ENCODE data around the gene ZNF778. TPM values are rescaled to one million over a fixed set of nuclear protein-coding genes. Genes with fewer than 3 reads are reported as not detected.

Gene ZNF778
- total and polyA plus RNA-seq, 3 experiments from 2014 or later: 4.1 to 13.5 (median 11.4) TPM

DNA sequence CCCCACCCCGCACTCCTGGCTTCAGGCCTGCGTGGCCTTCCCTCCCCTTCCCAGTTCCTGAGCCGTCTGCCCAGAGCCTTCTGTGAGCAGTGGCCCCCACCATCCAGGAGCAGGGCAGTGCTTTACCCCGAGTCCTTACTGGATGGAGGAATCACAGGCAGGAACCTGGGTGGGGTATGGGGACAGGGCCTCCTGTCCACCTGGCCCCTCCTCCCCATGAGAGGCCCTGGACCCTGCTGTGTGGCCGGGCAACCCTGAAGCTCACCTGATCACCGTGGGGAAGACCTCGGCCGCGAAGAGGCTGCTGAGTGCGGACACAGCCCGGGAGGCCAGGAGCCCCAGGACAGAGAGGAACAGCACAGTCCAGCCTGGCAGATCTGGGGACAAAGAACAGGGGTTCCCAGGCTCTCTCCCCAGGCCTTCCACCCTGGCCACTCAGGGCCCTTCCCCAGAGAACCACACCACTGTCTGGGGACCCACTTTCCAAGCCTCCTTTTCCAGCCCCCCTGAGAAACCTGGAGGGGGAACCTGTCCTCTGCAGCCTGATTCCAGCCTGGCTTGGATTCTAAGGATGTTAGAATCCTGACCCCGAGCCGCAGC is 20.4 kb upstream of the ZNF778 start:
- Mint-ChIP-seq H3K4me3 (no peak overlapping the region), H3K36me3 (no peaks in the 10 kb centered on the region), H3K9me3 (peaks cover 0 to under 1% (median 0%) of the 10 kb centered on the region in 5 donors), H3K27me3 (peaks cover 13 to 22% of the 10 kb centered on the region in 2 donors), H3K4me1 (peaks cover under 1 to 9% (median 6%) of the 10 kb centered on the region in 3 donors), H3K27ac (no peak overlapping the region)
- Histone ChIP-seq H3K4me1 (ENCODE audit: insufficient read depth, low read length) (peaks cover 8% of the 10 kb centered on the region), H3K9me3 (ENCODE audit: low read length) (no peaks in the 10 kb centered on the region), H3K36me3 (ENCODE audit: insufficient read depth, low read length) (no peaks in the 10 kb centered on the region), H3K27ac (ENCODE audit: low read depth, low read length) (no peak overlapping the region), H3K4me3 (ENCODE audit: low read length) (no peak overlapping the region), H3K27me3 (ENCODE audit: insufficient read depth, low read length, poor library complexity, severe bottlenecking) (peaks cover 13% of the 10 kb centered on the region)
- no peak for DNase-seq
- ChIA-PET POLR2A (no interaction called here), CTCF (no interaction called here)

DNA sequence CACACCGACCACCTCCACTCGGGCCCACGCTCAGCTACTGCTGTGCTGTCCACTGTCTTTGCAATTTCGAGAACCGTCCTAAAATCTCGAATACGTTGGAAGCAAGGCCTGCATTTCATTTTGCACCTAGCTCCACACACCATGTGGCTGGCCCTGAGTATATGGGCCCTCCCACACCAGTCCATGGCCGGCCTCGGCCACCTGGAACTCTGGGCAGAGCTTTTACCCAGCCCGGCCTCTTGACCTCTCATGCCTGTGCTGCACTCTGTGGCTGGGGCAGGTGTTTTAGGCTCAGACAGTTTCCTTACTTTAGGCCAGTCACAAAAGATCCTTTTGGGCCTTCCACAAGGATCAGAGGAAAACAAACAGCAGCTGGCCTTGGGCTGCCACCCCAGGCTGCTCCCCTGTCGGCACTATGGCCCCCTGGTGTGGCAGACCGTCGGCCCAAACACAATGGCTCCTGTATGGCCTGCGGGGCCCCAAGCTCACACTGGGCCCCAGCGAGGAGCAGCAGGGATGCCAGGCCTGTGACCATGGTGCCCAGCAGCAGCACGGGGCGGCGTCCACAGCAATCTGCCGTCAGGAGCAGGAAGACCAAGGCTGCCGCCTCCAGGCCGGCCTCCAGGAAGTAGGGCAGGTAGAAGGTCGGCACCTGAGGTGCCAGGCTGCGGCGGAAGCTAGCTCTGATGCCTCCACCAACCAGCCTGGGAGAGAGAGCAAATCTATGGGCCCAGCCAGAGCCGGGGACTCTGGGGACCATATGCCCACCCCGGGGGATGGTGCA is 19.7 kb upstream of the ZNF778 start:
- Histone ChIP-seq H3K36me3 (ENCODE audit: insufficient read depth, low read length) (no peaks in the 10 kb centered on the region), H3K4me3 (ENCODE audit: low read length) (no peak overlapping the region), H3K27ac (ENCODE audit: low read depth, low read length) (no peak overlapping the region), H3K27me3 (ENCODE audit: insufficient read depth, low read length, poor library complexity, severe bottlenecking) (peaks cover 17% of the 10 kb centered on the region), H3K9me3 (ENCODE audit: low read length) (peaks cover 4% of the 10 kb centered on the region), H3K4me1 (ENCODE audit: insufficient read depth, low read length) (peaks cover 8% of the 10 kb centered on the region)
- no peaks in the 10 kb centered on the region for H3K36me3 Mint-ChIP-seq
- H3K4me3 Mint-ChIP-seq: no peak overlapping the region
- DNase-seq: no peak
- ChIA-PET CTCF (no interaction called here), POLR2A (no interaction called here)
- peaks cover 0 to 6% (median 2%) of the 10 kb centered on the region in 5 donors for H3K9me3 Mint-ChIP-seq
- no peak overlapping the region for H3K27ac Mint-ChIP-seq
- peaks cover 8 to 13% (median 11%) of the 10 kb centered on the region in 3 donors for H3K4me1 Mint-ChIP-seq
- H3K27me3 Mint-ChIP-seq: peaks cover 18 to 26% of the 10 kb centered on the region in 2 donors

DNA sequence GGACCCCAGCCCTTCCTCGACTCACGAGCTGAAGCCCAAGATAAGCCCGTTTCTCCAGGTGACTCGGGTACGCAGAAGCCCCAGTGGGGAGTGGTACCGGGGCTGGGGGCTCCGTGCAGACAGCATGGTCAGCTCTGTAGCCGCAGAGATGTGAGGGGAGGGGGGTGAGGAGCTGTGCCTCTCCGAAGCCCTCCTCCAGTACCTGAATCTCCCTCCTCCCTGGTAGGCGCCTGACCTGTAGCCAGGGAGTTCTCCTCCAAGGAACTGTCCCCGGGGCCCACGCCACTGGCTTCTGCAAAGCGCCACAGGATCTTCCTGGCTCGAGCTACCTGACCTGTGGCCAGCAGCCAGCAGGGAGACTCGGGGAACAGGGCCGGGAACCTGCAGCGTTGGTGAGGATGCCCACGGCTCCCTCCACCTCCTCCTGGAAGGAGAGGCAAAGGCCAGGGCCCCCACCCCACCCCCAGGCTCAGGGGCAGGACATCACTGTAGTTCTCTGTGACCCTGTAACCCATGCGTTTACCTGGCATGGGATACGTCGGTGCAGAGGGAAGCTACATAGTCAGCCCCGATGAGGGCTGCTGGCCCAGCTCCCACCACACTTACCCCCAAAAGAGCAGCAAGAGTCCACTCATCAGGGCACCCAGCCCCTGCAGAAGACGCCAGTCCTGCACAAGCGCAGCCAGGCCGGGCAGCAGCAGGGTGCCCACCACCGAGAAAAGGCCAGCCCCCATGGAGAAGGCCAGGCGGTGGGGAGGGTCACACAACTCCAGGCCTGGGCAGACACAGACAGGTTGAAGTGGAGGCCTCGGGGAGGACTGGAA is 18.9 kb upstream of the ZNF778 start:
- H3K9me3 ChIP-seq (ENCODE audit: low read length): peaks cover 4% of the 10 kb centered on the region
- Mint-ChIP-seq H3K27ac (no peak overlapping the region), H3K9me3 (peaks cover 0 to 11% (median 7%) of the 10 kb centered on the region in 5 donors), H3K4me3 (peak overlapping the region in 1 of 7 donors; percentile 44), H3K36me3 (no peaks in the 10 kb centered on the region), H3K27me3 (peaks cover 25 to 34% of the 10 kb centered on the region in 2 donors), H3K4me1 (peaks cover 13 to 17% (median 16%) of the 10 kb centered on the region in 3 donors)
- no peak overlapping the region for H3K27ac ChIP-seq (ENCODE audit: low read depth, low read length)
- CTCF ChIA-PET: no interaction called here
- H3K4me3 ChIP-seq (ENCODE audit: low read length): no peak overlapping the region
- peaks cover 8% of the 10 kb centered on the region for H3K4me1 ChIP-seq (ENCODE audit: insufficient read depth, low read length)
- H3K36me3 ChIP-seq (ENCODE audit: insufficient read depth, low read length): no peaks in the 10 kb centered on the region
- no peak for DNase-seq
- H3K27me3 ChIP-seq (ENCODE audit: insufficient read depth, low read length, poor library complexity, severe bottlenecking): peaks cover 25% of the 10 kb centered on the region
- POLR2A ChIA-PET: no interaction called here

DNA sequence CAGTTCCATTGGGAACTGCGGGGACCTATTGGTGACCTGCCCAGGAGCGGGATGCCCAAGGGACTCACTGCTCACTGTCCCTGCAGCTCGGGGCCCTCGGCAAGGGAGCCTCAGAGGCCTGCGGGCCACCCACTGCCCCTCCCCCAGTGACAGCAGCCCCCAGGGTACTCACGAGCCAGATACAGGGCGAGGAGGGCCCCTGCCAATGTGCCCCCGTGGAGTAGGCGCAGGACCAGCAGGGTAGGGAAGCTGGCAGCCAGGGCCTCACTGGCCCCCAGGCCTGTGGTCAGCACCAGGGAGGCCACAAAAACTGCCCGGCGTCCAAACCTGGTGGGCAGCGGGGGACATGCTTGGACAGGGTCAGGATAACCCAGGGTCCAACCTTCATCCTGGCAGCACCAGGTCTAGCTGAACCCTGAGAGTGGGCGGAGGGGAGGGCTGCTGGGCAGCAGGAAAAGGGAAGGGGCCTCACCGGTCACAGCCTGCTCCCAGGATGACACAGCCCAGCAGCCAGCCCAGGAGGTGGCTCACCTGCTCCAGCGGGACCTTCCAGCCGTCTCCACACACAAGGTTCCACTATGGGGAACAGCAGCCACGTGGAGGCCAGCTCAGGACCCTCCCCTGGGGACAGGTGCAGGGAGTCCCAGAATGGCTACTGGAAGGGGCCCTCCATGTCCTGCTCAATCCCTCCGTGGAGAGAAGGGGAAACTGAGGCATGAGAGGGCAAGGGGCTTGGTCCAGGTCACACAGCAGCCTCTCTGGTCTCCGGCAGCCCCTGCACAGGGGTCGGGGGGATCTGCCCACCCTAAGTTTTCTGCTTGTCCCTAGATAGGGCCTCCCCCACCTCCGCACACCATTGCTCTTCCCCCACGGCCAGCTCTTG is 18.0 kb upstream of the ZNF778 start:
- Mint-ChIP-seq H3K4me1 (peaks cover 13 to 17% (median 16%) of the 10 kb centered on the region in 3 donors), H3K9me3 (peaks cover 0 to 11% (median 7%) of the 10 kb centered on the region in 5 donors), H3K27ac (peak overlapping the region in 2 of 8 donors; percentile 32 to 72), H3K27me3 (peaks cover 32 to 41% of the 10 kb centered on the region in 2 donors), H3K36me3 (no peaks in the 10 kb centered on the region), H3K4me3 (peak overlapping the region in 3 of 7 donors; percentile 29 to 61 (median 35))
- peaks cover 8% of the 10 kb centered on the region for H3K4me1 ChIP-seq (ENCODE audit: insufficient read depth, low read length)
- DNase-seq: no peak
- no peak overlapping the region for H3K4me3 ChIP-seq (ENCODE audit: low read length)
- ChIA-PET CTCF (interaction anchor here (0.6 kb wide), 1 partner anchor 41 kb away, joined by 3 read pairs; no protein-coding TSS in a partner anchor), POLR2A (no interaction called here)
- peaks cover 4% of the 10 kb centered on the region for H3K9me3 ChIP-seq (ENCODE audit: low read length)
- H3K36me3 ChIP-seq (ENCODE audit: insufficient read depth, low read length): no peaks in the 10 kb centered on the region
- no peak overlapping the region for H3K27ac ChIP-seq (ENCODE audit: low read depth, low read length)
- H3K27me3 ChIP-seq (ENCODE audit: insufficient read depth, low read length, poor library complexity, severe bottlenecking): peaks cover 26% of the 10 kb centered on the region

DNA sequence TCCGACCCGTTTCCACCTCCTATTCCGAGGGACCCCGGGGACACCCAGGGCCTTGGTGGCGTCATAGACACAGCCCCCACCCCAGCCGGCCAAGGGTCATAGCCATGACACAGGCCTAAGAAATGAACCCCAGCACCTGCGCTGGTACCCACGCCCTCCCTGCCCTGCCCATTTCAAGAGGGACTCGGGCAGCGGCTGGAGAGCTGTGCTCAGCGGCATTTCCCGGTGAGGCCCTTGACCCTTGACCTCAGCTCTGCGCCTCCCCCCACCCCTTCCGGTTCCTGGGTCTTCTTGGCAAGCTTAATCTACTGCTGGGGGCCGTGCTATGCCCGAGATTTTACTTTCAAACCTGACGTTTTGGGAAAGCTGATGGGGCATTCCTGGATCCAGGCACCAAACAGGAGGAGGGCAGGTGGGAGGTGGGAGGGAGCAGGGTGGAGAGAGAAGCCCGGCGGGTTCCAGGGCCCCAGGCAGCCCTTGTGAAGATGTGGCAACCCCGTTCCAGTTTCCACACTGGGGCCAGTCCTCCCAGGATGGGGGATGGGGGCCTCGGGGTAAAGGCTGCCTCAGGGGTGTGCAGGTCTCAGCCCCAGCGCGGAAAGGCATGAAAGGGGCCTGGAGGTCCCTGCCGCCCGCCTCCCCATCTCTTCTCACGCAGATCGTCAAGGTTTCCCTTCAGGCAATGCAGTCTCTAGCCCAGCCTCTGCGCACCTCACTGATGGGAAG is 17.2 kb upstream of the ZNF778 start, which contains the start of gene SLC22A31:
Gene SLC22A31 (minus strand): TSS at position 414 of the 726 bp plus-strand sequence. CDS start 36 bp downstream, at position 378.
- no peak for DNase-seq
- peaks cover 26% of the 10 kb centered on the region for H3K27me3 ChIP-seq (ENCODE audit: insufficient read depth, low read length, poor library complexity, severe bottlenecking)
- H3K4me1 Mint-ChIP-seq: peaks cover 13 to 17% (median 16%) of the 10 kb centered on the region in 3 donors

DNA sequence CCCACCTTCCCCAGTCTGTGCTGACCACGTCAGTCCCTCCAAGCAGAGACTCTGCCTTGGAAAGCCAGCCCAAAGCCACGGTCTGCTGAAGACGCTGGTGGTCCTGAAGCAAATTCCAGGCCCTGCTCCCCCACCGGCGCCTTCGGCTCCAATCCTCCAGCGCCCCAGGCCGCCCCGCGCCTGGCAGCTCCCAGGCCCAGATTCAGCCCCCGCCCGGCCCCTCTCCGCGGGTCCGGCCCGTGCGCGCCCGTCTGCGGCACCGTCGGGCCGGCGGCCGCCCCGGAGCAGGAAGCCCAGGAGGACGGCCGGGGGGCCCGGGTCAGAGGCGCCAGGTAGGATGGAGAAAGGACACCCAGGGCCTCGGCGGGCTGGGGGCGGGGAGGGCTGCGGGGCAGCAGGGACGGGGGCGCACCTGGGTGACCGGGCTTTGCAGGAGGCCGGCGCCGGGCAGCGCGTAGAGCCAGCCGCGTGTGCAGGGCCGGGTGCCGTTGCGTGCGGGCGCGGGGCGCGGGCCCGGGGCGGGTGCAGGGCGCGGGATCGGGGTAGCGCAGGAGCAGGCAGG is 16.6 kb upstream of the ZNF778 start:
- POLR2A ChIA-PET: no interaction called here
- Mint-ChIP-seq H3K9me3 (peaks cover 0 to 11% (median 7%) of the 10 kb centered on the region in 5 donors), H3K27me3 (peaks cover 37 to 41% of the 10 kb centered on the region in 2 donors), H3K4me3 (peak overlapping the region in 4 of 7 donors; percentile 34 to 63 (median 57)), H3K4me1 (peaks cover 13 to 17% (median 16%) of the 10 kb centered on the region in 3 donors), H3K36me3 (no peaks in the 10 kb centered on the region), H3K27ac (peak overlapping the region in 1 of 8 donors; percentile 39)
- Histone ChIP-seq H3K27ac (ENCODE audit: low read depth, low read length) (no peak overlapping the region), H3K9me3 (ENCODE audit: low read length) (peaks cover 4% of the 10 kb centered on the region), H3K4me1 (ENCODE audit: insufficient read depth, low read length) (peaks cover 8% of the 10 kb centered on the region), H3K36me3 (ENCODE audit: insufficient read depth, low read length) (no peaks in the 10 kb centered on the region), H3K4me3 (ENCODE audit: low read length) (no peak overlapping the region), H3K27me3 (ENCODE audit: insufficient read depth, low read length, poor library complexity, severe bottlenecking) (peaks cover 26% of the 10 kb centered on the region)
- CTCF ChIA-PET: no interaction called here
- DNase-seq: no peak

More for the DNA sequence above, 17.2 kb upstream of the ZNF778 start, which contains the start of gene SLC22A31:
- H3K36me3 ChIP-seq (ENCODE audit: insufficient read depth, low read length): no peaks in the 10 kb centered on the region
- Mint-ChIP-seq H3K27ac (peak within 1 kb of the TSS in 3 of 8 donors; percentile 32 to 72 (median 39)), H3K4me3 (peak within 1 kb of the TSS in 4 of 7 donors; percentile 34 to 63 (median 60)), H3K36me3 (no peaks in the 10 kb centered on the region), H3K9me3 (peaks cover 0 to 11% (median 7%) of the 10 kb centered on the region in 5 donors), H3K27me3 (peaks cover 37 to 41% of the 10 kb centered on the region in 2 donors)
- H3K4me1 ChIP-seq (ENCODE audit: insufficient read depth, low read length): peaks cover 8% of the 10 kb centered on the region
- peaks cover 4% of the 10 kb centered on the region for H3K9me3 ChIP-seq (ENCODE audit: low read length)
- ChIA-PET CTCF (interaction anchor here (0.6 kb wide), 1 partner anchor 40 kb away, joined by 3 read pairs; no protein-coding TSS in a partner anchor), POLR2A (no interaction called here)
- H3K4me3 ChIP-seq (ENCODE audit: low read length): no peak within 1 kb of the TSS
- H3K27ac ChIP-seq (ENCODE audit: low read depth, low read length): no peak within 1 kb of the TSS
